Spinal cord (tissue), 10 donors: ENCODE results near the gene NCS1. TPM values are rescaled to one million over a fixed set of nuclear protein-coding genes. Genes with fewer than 3 reads are reported as not detected.

Experiments
- DNase-seq, 6 donors: peaks; one replicate each; pipeline versions ENCODE4 v3.0.0 to v3.0.0-alpha.2; 2013 to 2015; ENCODE audit warnings: low spot score in 6 of 6, low read depth in 4 of 6
- H3K27ac ChIP-seq: one replicate; pipeline ENCODE4 v1.5.1; 2013; ENCODE audit warnings: low read depth, low read length, control low read depth
- H3K27me3 ChIP-seq: one replicate; pipeline ENCODE4 v1.6.1; 2013; ENCODE audit warnings: low read length; ENCODE audit not compliant: control insufficient read depth, insufficient read depth
- H3K36me3 ChIP-seq: one replicate; pipeline ENCODE4 v1.6.1; 2013; ENCODE audit warnings: low read length; ENCODE audit not compliant: control insufficient read depth, insufficient read depth
- H3K4me1 ChIP-seq: one replicate; pipeline ENCODE4 v1.6.1; 2013; ENCODE audit warnings: low read length; ENCODE audit not compliant: control insufficient read depth, insufficient read depth
- H3K4me3 ChIP-seq: one replicate; pipeline ENCODE4 v1.5.1; 2013; ENCODE audit warnings: low read depth, low read length, control low read depth
- H3K9me3 ChIP-seq: one replicate; pipeline ENCODE4 v1.6.1; 2013; ENCODE audit warnings: low read length; ENCODE audit not compliant: control insufficient read depth, insufficient read depth
- WGBS: methylation state at CpG from one replicate; pipeline ENCODE4 v1.1.5; 2013; ENCODE audit warnings: missing lambda C conversion rate; ENCODE audit not compliant: insufficient coverage; 5-methylcytosine and 5-hydroxymethylcytosine counted together
- polyA plus RNA-seq, 2 donors: library from polyadenylated mRNA; unstranded; fragments of 120-200 nt; gene quantifications; one replicate each; pipeline ENCODE4 v1.2.1, GENCODE V29; 2013; ENCODE audit not compliant: insufficient read length in 2 of 2
- total RNA-seq, 2 donors: library from RNA; depleted of rRNA in 1 of 2; stranded (reverse); fragments of 120-200 nt in 1 of 2; fragments of >200 nt in 1 of 2; gene quantifications; one replicate each; pipeline versions ENCODE4 v1.2.3 to v1.2.4, GENCODE V29; 2013 to 2014
- donor health status: healthy.

The NCS1 gene
- total and polyA plus RNA-seq, 4 donors: 47.6 to 197 (median 145) TPM

GRCh38 chr9:130181678-130182380 lies 9.6 kb downstream of the NCS1 start:
- Histone ChIP-seq H3K9me3 (no peaks in the 10 kb centered on the region), H3K4me3 (no peak overlapping the region), H3K4me1 (peaks cover 56% of the 10 kb centered on the region), H3K27ac (no peak overlapping the region), H3K27me3 (no peaks in the 10 kb centered on the region), H3K36me3 (peaks cover 55% of the 10 kb centered on the region)
- no peak for DNase-seq
- 94% methylated on average over 32 of the region's 33 CpGs for WGBS

- no peak for DNase-seq
- H3K27ac ChIP-seq: no peak overlapping the region
- peaks cover 56% of the 10 kb centered on the region for H3K4me1 ChIP-seq
- H3K36me3 ChIP-seq: peaks cover 55% of the 10 kb centered on the region
- WGBS: 88% methylated on average over 13 of the region's 17 CpGs
- H3K4me3 ChIP-seq: no peak overlapping the region
- no peaks in the 10 kb centered on the region for H3K27me3 ChIP-seq
- H3K9me3 ChIP-seq: no peaks in the 10 kb centered on the region
Observed at GRCh38 chr9:130182381-130182909, 10.2 kb downstream of the NCS1 start.

GRCh38 chr9:130183133-130183762 lies 11.0 kb downstream of the NCS1 start:
- H3K9me3 ChIP-seq: no peaks in the 10 kb centered on the region
- no peaks in the 10 kb centered on the region for H3K27me3 ChIP-seq
- WGBS: 29% methylated on average over 6 of the region's 7 CpGs
- H3K27ac ChIP-seq: peak overlapping the region; percentile 8
- no peak overlapping the region for H3K4me3 ChIP-seq
- peaks cover 54% of the 10 kb centered on the region for H3K4me1 ChIP-seq
- peak in 1 of 6 donors; percentile 56 for DNase-seq
- H3K36me3 ChIP-seq: peaks cover 50% of the 10 kb centered on the region

- DNase-seq: peak in 2 of 6 donors; percentile 48 to 68
- WGBS: 80% methylated on average over 12 of the region's 15 CpGs
- peaks cover 50% of the 10 kb centered on the region for H3K36me3 ChIP-seq
- peak overlapping the region; percentile 69 for H3K27ac ChIP-seq
- H3K4me1 ChIP-seq: peaks cover 51% of the 10 kb centered on the region
- H3K9me3 ChIP-seq: no peaks in the 10 kb centered on the region
- H3K27me3 ChIP-seq: no peaks in the 10 kb centered on the region
- no peak overlapping the region for H3K4me3 ChIP-seq
Observed at GRCh38 chr9:130185017-130185416, 12.8 kb downstream of the NCS1 start.

GRCh38 chr9:130185490-130186031 lies 13.4 kb downstream of the NCS1 start:
- peak in 1 of 6 donors; percentile 77 for DNase-seq
- H3K4me3 ChIP-seq: no peak overlapping the region
- H3K36me3 ChIP-seq: peaks cover 48% of the 10 kb centered on the region
- no peaks in the 10 kb centered on the region for H3K9me3 ChIP-seq
- H3K27me3 ChIP-seq: no peaks in the 10 kb centered on the region
- H3K4me1 ChIP-seq: peaks cover 52% of the 10 kb centered on the region
- H3K27ac ChIP-seq: peak overlapping the region; percentile 69
- 25% methylated on average over 16 of the region's 17 CpGs for whole genome bisulfite sequencing

- H3K4me3 ChIP-seq: no peak overlapping the region
- WGBS: 36% methylated on average over 6 of the region's 6 CpGs
- peaks cover 57% of the 10 kb centered on the region for H3K4me1 ChIP-seq
Observed at GRCh38 chr9:130186051-130186450, 13.8 kb downstream of the NCS1 start.

GRCh38 chr9:130186839-130187522 lies 14.8 kb downstream of the NCS1 start:
- WGBS: 73% methylated on average over 24 of the region's 25 CpGs
- H3K27ac ChIP-seq: no peak overlapping the region

More at GRCh38 chr9:130186051-130186450, 13.8 kb downstream of the NCS1 start:
- DNase-seq: no peak
- H3K27me3 ChIP-seq: no peaks in the 10 kb centered on the region
- H3K27ac ChIP-seq: peak overlapping the region; percentile 69
- H3K9me3 ChIP-seq: no peaks in the 10 kb centered on the region
- H3K36me3 ChIP-seq: peaks cover 48% of the 10 kb centered on the region

GRCh38 chr9:130187523-130187846 lies 15.3 kb downstream of the NCS1 start:
- H3K36me3 ChIP-seq: peaks cover 43% of the 10 kb centered on the region
- H3K27ac ChIP-seq: no peak overlapping the region
- 64% methylated on average over 9 of the region's 9 CpGs for WGBS
- H3K4me3 ChIP-seq: no peak overlapping the region
- peaks cover 67% of the 10 kb centered on the region for H3K4me1 ChIP-seq
- H3K27me3 ChIP-seq: no peaks in the 10 kb centered on the region
- no peaks in the 10 kb centered on the region for H3K9me3 ChIP-seq
- DNase-seq: no peak

More at GRCh38 chr9:130186839-130187522, 14.8 kb downstream of the NCS1 start:
- no peak overlapping the region for H3K4me3 ChIP-seq
- H3K36me3 ChIP-seq: peaks cover 48% of the 10 kb centered on the region
- H3K9me3 ChIP-seq: no peaks in the 10 kb centered on the region
- no peak for DNase-seq
- peaks cover 66% of the 10 kb centered on the region for H3K4me1 ChIP-seq
- no peaks in the 10 kb centered on the region for H3K27me3 ChIP-seq

GRCh38 chr9:130188860-130189481 lies 16.8 kb downstream of the NCS1 start:
- no peaks in the 10 kb centered on the region for H3K27me3 ChIP-seq

More at GRCh38 chr9:130188860-130189481, 16.8 kb downstream of the NCS1 start:
- Histone ChIP-seq H3K36me3 (peaks cover 45% of the 10 kb centered on the region), H3K4me1 (peaks cover 69% of the 10 kb centered on the region), H3K9me3 (no peaks in the 10 kb centered on the region), H3K4me3 (no peak overlapping the region), H3K27ac (no peak overlapping the region)
- DNase-seq: no peak
- WGBS: 98% methylated on average over 6 of the region's 7 CpGs
